ENCODE measurements around the gene AFP. TPM values are rescaled to one million over a fixed set of nuclear protein-coding genes. Genes with fewer than 3 reads are reported as not detected.

The AFP gene
- total and polyA plus RNA-seq, 2 of the 4 experiments (the other 2 are of a cell fraction): 0.87 to 1.3 TPM

DNA sequence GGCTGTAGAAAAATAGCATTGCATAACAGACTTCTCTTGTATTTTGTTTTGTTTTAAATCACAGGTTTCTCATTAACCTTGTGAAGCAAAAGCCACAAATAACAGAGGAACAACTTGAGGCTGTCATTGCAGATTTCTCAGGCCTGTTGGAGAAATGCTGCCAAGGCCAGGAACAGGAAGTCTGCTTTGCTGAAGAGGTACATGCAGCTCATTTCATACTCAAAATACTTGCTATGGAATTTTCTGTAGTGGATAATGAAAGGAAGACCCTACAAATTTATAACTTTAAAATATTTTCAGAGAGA is 17.6 kb downstream of the AFP start:
- no peaks in the 10 kb centered on the region; the same call in 1 of the 2 replicates for H3K27me3 ChIP-seq (ENCODE audit: control insufficient read depth, insufficient read depth, low read length)
- no TSS peak for BruUV-seq (replicated peaks)
- in situ Hi-C loops (cut with MboI; ENCODE audit: low sequenced_read_pairs): no loop called here

More for the DNA sequence above, 17.6 kb downstream of the AFP start:
- Histone ChIP-seq H3K9ac (ENCODE audit: low read depth, low read length) (no peak overlapping the region), H4K20me1 (ENCODE audit: insufficient read depth, low read length) (no peaks in the 10 kb centered on the region), H2BK20ac (ENCODE audit: low read depth, low read length) (no peak overlapping the region), H3K4me1 (ENCODE audit: control insufficient read depth, insufficient read depth, low read length) (peaks cover 3% of the 10 kb centered on the region), H3K56ac (ENCODE audit: extremely low read depth, insufficient read depth, low read length) (no peak overlapping the region), H3K27ac (ENCODE audit: insufficient read depth, low read length) (no peak overlapping the region), H3K14ac (replicated peaks; ENCODE audit: low read depth, low read length) (no peak overlapping the region), H3K23ac (ENCODE audit: low read depth, low read length) (no peak overlapping the region), H3K79me1 (ENCODE audit: low read depth in 1 of 2, low read length in 2 of 2) (no peaks in the 10 kb centered on the region), H2BK15ac (ENCODE audit: low read depth, low read length) (no peak overlapping the region), H3K36me3 (ENCODE audit: control insufficient read depth, insufficient read depth, low read length) (no peaks in the 10 kb centered on the region), H4K8ac (ENCODE audit: low read depth in 2 of 2, low read length in 2 of 2) (no peak overlapping the region), H3K18ac (ENCODE audit: low read depth, low read length) (no peak overlapping the region), H3K4me2 (ENCODE audit: low read depth, low read length) (no peak overlapping the region), H3K9me3 (ENCODE audit: control insufficient read depth, insufficient read depth, low read length) (no peaks in the 10 kb centered on the region), H2AK5ac (ENCODE audit: low read depth, low read length) (no peak overlapping the region), H2AFZ (replicated peaks; ENCODE audit: low read length, poor library complexity) (no peak overlapping the region), H2BK120ac (ENCODE audit: low read depth, low read length) (no peak overlapping the region), H4K91ac (ENCODE audit: insufficient read depth, low read depth, low read length) (no peak overlapping the region), H3K4ac (ENCODE audit: low read depth, low read length) (no peak overlapping the region), H3K4me3 (ENCODE audit: insufficient read depth, low read depth, low read length) (no peak overlapping the region), H4K5ac (ENCODE audit: low read depth, low read length) (no peak overlapping the region), H2AK9ac (replicated peaks; ENCODE audit: low read depth, low read length, poor library complexity) (no peak overlapping the region), H3K9me1 (ENCODE audit: insufficient read depth, low read length) (no peaks in the 10 kb centered on the region), H2BK5ac (ENCODE audit: low read depth, low read length, poor library complexity, severe bottlenecking) (no peak overlapping the region)
- no peak for DNase-seq
- dilution Hi-C loops (cut with HindIII; ENCODE audit: low sequenced_read_pairs, unreplicated experiment): no loop called here
- CTCF ChIA-PET: no interaction called here
- TF ChIP-seq, protein P1, sequence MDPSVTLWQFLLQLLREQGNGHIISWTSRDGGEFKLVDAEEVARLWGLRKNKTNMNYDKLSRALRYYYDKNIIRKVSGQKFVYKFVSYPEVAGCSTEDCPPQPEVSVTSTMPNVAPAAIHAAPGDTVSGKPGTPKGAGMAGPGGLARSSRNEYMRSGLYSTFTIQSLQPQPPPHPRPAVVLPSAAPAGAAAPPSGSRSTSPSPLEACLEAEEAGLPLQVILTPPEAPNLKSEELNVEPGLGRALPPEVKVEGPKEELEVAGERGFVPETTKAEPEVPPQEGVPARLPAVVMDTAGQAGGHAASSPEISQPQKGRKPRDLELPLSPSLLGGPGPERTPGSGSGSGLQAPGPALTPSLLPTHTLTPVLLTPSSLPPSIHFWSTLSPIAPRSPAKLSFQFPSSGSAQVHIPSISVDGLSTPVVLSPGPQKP (IDR thresholded peaks at IDR 0.05; ENCODE audit: borderline replicate concordance, low read depth, low read length): no peak
- TF ChIP-seq RFX5 (IDR thresholded peaks at IDR 0.05; ENCODE audit: low read depth, low read length) (no peak), RAD21 (IDR thresholded peaks at IDR 0.05; ENCODE audit: low read length) (no peak), BHLHE40 (IDR thresholded peaks at IDR 0.05; ENCODE audit: low read depth, low read length) (no peak), MAZ (IDR thresholded peaks at IDR 0.05; ENCODE audit: borderline replicate concordance, low read depth, low read length) (no peak), POLR2A (IDR thresholded peaks at IDR 0.05; ENCODE audit: low read depth, low read length) (no peak), FOS (IDR thresholded peaks at IDR 0.05; ENCODE audit: low read depth, low read length) (no peak), NFE2L2 (IDR thresholded peaks at IDR 0.05; ENCODE audit: low read depth, low read length) (no peak), MXI1 (IDR thresholded peaks at IDR 0.05; ENCODE audit: borderline replicate concordance, low read depth, low read length) (no peak), MAFK (IDR thresholded peaks at IDR 0.05; ENCODE audit: low read depth, low read length) (no peak), SMC3 (IDR thresholded peaks at IDR 0.05; ENCODE audit: low read depth, low read length) (no peak)
- TF ChIP-seq, protein P2, sequence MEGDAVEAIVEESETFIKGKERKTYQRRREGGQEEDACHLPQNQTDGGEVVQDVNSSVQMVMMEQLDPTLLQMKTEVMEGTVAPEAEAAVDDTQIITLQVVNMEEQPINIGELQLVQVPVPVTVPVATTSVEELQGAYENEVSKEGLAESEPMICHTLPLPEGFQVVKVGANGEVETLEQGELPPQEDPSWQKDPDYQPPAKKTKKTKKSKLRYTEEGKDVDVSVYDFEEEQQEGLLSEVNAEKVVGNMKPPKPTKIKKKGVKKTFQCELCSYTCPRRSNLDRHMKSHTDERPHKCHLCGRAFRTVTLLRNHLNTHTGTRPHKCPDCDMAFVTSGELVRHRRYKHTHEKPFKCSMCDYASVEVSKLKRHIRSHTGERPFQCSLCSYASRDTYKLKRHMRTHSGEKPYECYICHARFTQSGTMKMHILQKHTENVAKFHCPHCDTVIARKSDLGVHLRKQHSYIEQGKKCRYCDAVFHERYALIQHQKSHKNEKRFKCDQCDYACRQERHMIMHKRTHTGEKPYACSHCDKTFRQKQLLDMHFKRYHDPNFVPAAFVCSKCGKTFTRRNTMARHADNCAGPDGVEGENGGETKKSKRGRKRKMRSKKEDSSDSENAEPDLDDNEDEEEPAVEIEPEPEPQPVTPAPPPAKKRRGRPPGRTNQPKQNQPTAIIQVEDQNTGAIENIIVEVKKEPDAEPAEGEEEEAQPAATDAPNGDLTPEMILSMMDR (conservative IDR thresholded peaks at IDR 0.05; ENCODE audit: low read depth, low read length): no peak
- ATAC-seq (ENCODE audit: low read depth): no peak
- intact Hi-C loops (cut with micrococcal nuclease): loop anchor here (5.0 kb wide), 1 partner anchor 111 kb away; no protein-coding TSS in a partner anchor
- POLR2A ChIA-PET (ENCODE audit: unreplicated experiment): no interaction called here
